Effector memory CD4-positive, alpha-beta T cell (primary cell): ENCODE results near the gene PHF21A.

Source experiments
- DNase-seq, 3 donors: peaks; one replicate each; pipeline ENCODE4 v3.0.0-alpha.2; 2020
- H3K27ac ChIP-seq: 2 replicates; pipeline ENCODE4 v1.7.0; 2013; ENCODE audit warnings: mild to moderate bottlenecking, low read length, moderate library complexity; ENCODE audit not compliant: insufficient read depth, poor library complexity, severe bottlenecking
- H3K27me3 ChIP-seq: replicated peaks from 2 replicates; pipeline ENCODE4 v1.7.0; 2013; ENCODE audit warnings: mild to moderate bottlenecking, low read length; ENCODE audit not compliant: insufficient read depth, control insufficient read depth, poor library complexity, severe bottlenecking
- H3K36me3 ChIP-seq: 2 replicates; pipeline ENCODE4 v1.7.0; 2013; ENCODE audit warnings: mild to moderate bottlenecking, low read length, moderate library complexity; ENCODE audit not compliant: control insufficient read depth, insufficient read depth
- H3K4me1 ChIP-seq: 2 replicates; pipeline ENCODE4 v1.7.0; 2013; ENCODE audit warnings: low read length, mild to moderate bottlenecking; ENCODE audit not compliant: control insufficient read depth, insufficient read depth, poor library complexity, severe bottlenecking
- H3K4me3 ChIP-seq: 2 replicates; pipeline ENCODE4 v1.7.0; 2013; ENCODE audit warnings: low read length, low read depth, mild to moderate bottlenecking; ENCODE audit not compliant: insufficient read depth, poor library complexity, severe bottlenecking
- H3K9me3 ChIP-seq: 2 replicates; pipeline ENCODE4 v1.7.0; 2013; ENCODE audit warnings: mild to moderate bottlenecking, low read length, moderate library complexity; ENCODE audit not compliant: control insufficient read depth

The PHF21A gene

GRCh38 chr11:46112961-46113607 lies 8.2 kb downstream of the PHF21A start:
- Histone ChIP-seq H3K36me3 (no peaks in the 10 kb centered on the region), H3K27me3 (no peaks in the 10 kb centered on the region), H3K4me1 (peaks cover 13% of the 10 kb centered on the region), H3K9me3 (no peaks in the 10 kb centered on the region), H3K27ac (no peak overlapping the region), H3K4me3 (no peak overlapping the region)
- DNase-seq = peak in 1 of 3 donors; percentile 14

DNA sequence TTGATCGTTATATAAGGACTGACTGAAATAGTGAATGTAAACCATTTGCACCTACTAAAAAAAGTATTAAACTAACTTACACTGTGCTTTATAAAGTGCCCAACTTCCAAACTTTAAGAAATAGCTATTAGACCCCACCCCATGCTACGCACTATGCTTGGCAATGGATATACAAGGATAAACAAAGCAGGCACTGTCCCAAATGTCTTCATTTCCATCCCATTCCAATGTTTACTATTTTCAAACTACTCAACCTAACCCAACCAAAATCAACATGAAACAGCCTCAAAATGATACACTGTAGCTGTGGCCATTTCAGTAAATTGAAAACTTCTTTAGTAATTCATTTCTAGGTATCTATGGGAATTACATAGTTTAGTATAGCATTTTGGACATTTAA lies 12.5 kb downstream of the PHF21A start:
- Histone ChIP-seq H3K27ac (no peak overlapping the region), H3K36me3 (no peaks in the 10 kb centered on the region), H3K9me3 (no peaks in the 10 kb centered on the region), H3K4me1 (no peaks in the 10 kb centered on the region), H3K27me3 (no peaks in the 10 kb centered on the region), H3K4me3 (no peak overlapping the region)
- no peak for DNase-seq

GRCh38 chr11:46107780-46108179 lies 13.5 kb downstream of the PHF21A start:
- Histone ChIP-seq H3K27ac (no peak overlapping the region), H3K9me3 (no peaks in the 10 kb centered on the region), H3K4me3 (no peak overlapping the region)

GRCh38 chr11:46107408-46107718 lies 13.9 kb downstream of the PHF21A start:
- Histone ChIP-seq H3K9me3 (no peaks in the 10 kb centered on the region), H3K4me3 (no peak overlapping the region), H3K4me1 (no peaks in the 10 kb centered on the region), H3K27me3 (no peaks in the 10 kb centered on the region), H3K27ac (no peak overlapping the region), H3K36me3 (no peaks in the 10 kb centered on the region)
- DNase-seq = no peak

More at GRCh38 chr11:46107780-46108179, 13.5 kb downstream of the PHF21A start:
- no peaks in the 10 kb centered on the region for H3K4me1 ChIP-seq
- no peak for DNase-seq
- no peaks in the 10 kb centered on the region for H3K27me3 ChIP-seq
- no peaks in the 10 kb centered on the region for H3K36me3 ChIP-seq

DNA sequence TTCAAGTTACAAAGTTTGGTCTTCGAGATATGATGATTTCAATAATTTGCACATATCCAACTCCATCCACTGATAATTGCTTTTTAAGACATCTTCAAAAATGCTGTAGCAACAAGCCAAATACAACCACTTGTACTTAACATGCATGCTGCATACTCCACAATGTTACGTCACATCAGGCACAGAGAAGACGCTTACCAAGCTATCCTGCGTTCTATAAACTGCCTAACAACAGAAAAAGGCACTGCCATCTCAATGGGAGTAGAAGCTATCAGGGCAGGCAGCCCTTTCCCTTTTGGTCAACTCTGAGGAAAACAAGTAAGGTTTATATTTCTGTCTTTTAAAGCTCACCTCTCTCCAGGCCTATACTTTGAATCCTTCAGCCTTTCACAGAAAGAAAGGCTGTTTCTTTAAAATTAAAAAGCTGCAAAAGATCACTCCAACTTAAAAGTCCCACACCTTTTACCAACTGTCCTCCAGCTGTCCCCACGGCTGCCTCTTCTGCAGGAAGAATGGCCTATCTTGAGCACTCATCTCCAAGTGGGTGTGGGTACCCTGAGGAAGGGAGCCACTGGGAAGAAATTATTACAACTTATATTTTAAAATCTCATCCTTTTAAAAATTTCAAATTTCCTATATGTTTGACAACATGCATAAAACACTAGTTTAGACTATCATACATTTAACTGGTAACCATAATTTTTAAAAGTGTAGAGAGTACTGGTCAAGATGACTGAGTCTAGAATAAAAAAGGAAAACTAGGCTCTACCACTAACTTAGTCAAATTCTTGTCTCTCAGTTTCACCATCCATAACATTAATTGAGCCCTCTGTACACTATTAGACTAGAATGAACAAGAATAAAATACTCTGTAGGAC lies 14.5 kb downstream of the PHF21A start:
- H3K4me1 ChIP-seq = no peaks in the 10 kb centered on the region
- no peaks in the 10 kb centered on the region for H3K27me3 ChIP-seq
- no peaks in the 10 kb centered on the region for H3K36me3 ChIP-seq
- DNase-seq = no peak
- H3K4me3 ChIP-seq = no peak overlapping the region
- H3K9me3 ChIP-seq = no peaks in the 10 kb centered on the region
- no peak overlapping the region for H3K27ac ChIP-seq

- no peak overlapping the region for H3K4me3 ChIP-seq
Observed at GRCh38 chr11:46105926-46106325, 15.3 kb downstream of the PHF21A start.

DNA sequence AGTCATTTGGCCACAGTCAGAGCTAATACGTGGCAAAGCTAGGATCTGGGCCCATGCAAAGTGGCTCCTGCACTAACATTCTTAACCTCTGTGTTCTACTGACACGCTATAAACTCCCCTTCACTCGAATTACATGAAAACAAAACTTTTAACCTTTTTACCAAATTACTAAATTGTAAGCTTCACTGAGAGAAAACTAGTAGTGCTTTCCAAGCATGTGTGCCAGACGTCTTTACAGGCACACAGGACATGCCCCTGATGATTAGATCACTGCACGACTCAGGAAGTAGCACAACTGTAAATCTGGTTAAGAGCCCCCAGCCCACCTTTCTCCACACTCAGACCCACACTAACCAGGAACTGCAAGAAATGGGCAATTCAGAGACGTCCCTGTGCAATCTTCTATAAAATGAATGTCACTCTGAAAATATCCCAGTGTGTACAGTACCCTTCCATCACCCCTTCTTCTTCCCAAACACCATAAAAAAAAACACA lies 16.1 kb downstream of the PHF21A start:
- Histone ChIP-seq H3K4me3 (no peak overlapping the region), H3K4me1 (peaks cover 9% of the 10 kb centered on the region), H3K9me3 (no peaks in the 10 kb centered on the region), H3K27me3 (no peaks in the 10 kb centered on the region), H3K36me3 (no peaks in the 10 kb centered on the region), H3K27ac (no peak overlapping the region)
- DNase-seq = no peak

More at GRCh38 chr11:46105926-46106325, 15.3 kb downstream of the PHF21A start:
- no peaks in the 10 kb centered on the region for H3K9me3 ChIP-seq
- H3K27ac ChIP-seq = no peak overlapping the region
- no peaks in the 10 kb centered on the region for H3K27me3 ChIP-seq
- no peak for DNase-seq
- H3K4me1 ChIP-seq = peaks cover 1% of the 10 kb centered on the region
- H3K36me3 ChIP-seq = no peaks in the 10 kb centered on the region

DNA sequence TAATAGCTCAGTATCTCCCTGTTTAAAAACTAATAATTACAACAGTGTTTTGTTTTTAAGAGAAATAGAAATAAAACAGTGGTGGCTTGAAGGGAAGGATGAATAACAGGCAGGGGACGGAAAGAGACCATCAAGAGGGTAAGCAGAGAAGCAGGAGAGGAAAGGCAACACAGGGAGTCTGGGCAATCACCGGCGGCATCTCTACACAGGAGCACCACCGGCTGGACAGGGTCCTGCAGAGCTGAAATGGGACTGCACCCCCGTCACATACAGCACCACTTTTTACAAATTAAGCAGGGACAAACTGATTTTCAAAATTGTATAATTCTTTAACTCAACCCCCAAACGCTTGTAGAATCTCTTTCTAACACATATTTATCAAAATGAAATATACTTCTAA lies 18.4 kb downstream of the PHF21A start:
- Histone ChIP-seq H3K36me3 (no peaks in the 10 kb centered on the region), H3K27me3 (no peaks in the 10 kb centered on the region), H3K27ac (no peak overlapping the region), H3K9me3 (no peaks in the 10 kb centered on the region), H3K4me3 (no peak overlapping the region), H3K4me1 (peaks cover 14% of the 10 kb centered on the region)
- no peak for DNase-seq

GRCh38 chr11:46100670-46101069 lies 20.6 kb downstream of the PHF21A start:
- no peaks in the 10 kb centered on the region for H3K27me3 ChIP-seq
- H3K36me3 ChIP-seq = no peaks in the 10 kb centered on the region
- H3K27ac ChIP-seq = no peak overlapping the region
- DNase-seq = no peak
- peak overlapping the region; percentile 35 for H3K4me3 ChIP-seq
- peaks cover 14% of the 10 kb centered on the region for H3K4me1 ChIP-seq
- H3K9me3 ChIP-seq = no peaks in the 10 kb centered on the region

GRCh38 chr11:46099963-46100316 lies 21.3 kb downstream of the PHF21A start:
- Histone ChIP-seq H3K4me3 (peak overlapping the region; percentile 35), H3K27me3 (no peaks in the 10 kb centered on the region), H3K27ac (peak overlapping the region; percentile 14), H3K9me3 (no peaks in the 10 kb centered on the region), H3K4me1 (peaks cover 14% of the 10 kb centered on the region), H3K36me3 (no peaks in the 10 kb centered on the region)
- no peak for DNase-seq
